COR-L47 (cell line): Measurements from ENCODE around the gene CLEC20A.

Experiments used
- DNase-seq: peaks from one replicate; lab custom pipeline; 2025; lab: John Stamatoyannopoulos, UW

The CLEC20A gene

GRCh38 chr1:178472531-178472930, 24.2 kb downstream of the CLEC20A start:
- DNase-seq = no peak

- no peak for DNase-seq
Observed at GRCh38 chr1:178470411-178470960, 26.3 kb downstream of the CLEC20A start.

- DNase-seq = no peak
Observed at GRCh38 chr1:178467837-178468236, 28.9 kb downstream of the CLEC20A start.

GRCh38 chr1:178465011-178465410, 31.8 kb downstream of the CLEC20A start:
- DNase-seq = no peak

- no peak for DNase-seq
Observed at GRCh38 chr1:178464566-178464965, 32.2 kb downstream of the CLEC20A start.

- DNase-seq = no peak
Observed at GRCh38 chr1:178464141-178464540, 32.6 kb downstream of the CLEC20A start.

GRCh38 chr1:178461701-178462100, 35.1 kb downstream of the CLEC20A start:
- no peak for DNase-seq

GRCh38 chr1:178461104-178461503, 35.7 kb downstream of the CLEC20A start:
- DNase-seq = no peak

- DNase-seq = no peak
Observed at GRCh38 chr1:178458203-178458602, 38.6 kb downstream of the CLEC20A start.

GRCh38 chr1:178457651-178458050, 39.1 kb downstream of the CLEC20A start:
- DNase-seq = no peak

GRCh38 chr1:178456472-178456871, 40.3 kb downstream of the CLEC20A start:
- DNase-seq = no peak

GRCh38 chr1:178452013-178452412, 44.8 kb downstream of the CLEC20A start:
- DNase-seq = no peak

- no peak for DNase-seq
Observed at GRCh38 chr1:178451529-178451928, 45.2 kb downstream of the CLEC20A start.

GRCh38 chr1:178450871-178451270, 45.9 kb downstream of the CLEC20A start:
- DNase-seq = no peak

- DNase-seq = no peak
Observed at GRCh38 chr1:178442925-178443324, 53.8 kb downstream of the CLEC20A start.

- DNase-seq = no peak
Observed at GRCh38 chr1:178438432-178438831, 58.3 kb downstream of the CLEC20A start.

GRCh38 chr1:178436899-178437298, 59.9 kb downstream of the CLEC20A start:
- DNase-seq = no peak

- no peak for DNase-seq
Observed at GRCh38 chr1:178434899-178435435, 61.8 kb downstream of the CLEC20A start.

GRCh38 chr1:178434360-178434759, 62.4 kb downstream of the CLEC20A start:
- no peak for DNase-seq
